Endothelial cell of umbilical vein (primary cell): ENCODE data around the gene ADIPOR2. TPM values are rescaled to one million over a fixed set of nuclear protein-coding genes. Genes with fewer than 3 reads are reported as not detected.
"Not testable (repeated sequence)": the region's sequence is repeated elsewhere in the genome, so short reads cannot be mapped to it uniquely, and the experiment has no call there.

Experiments used
- BruUV-seq: library from RNA; stranded (reverse); fragments of 400-500 nt; replicated peaks from 2 replicates; lab custom pipeline; 2021; lab: Mats Ljungman, UMichigan
- CTCF ChIA-PET: fragments of 300-600, 350-600 bp; sonication (Branson Sonifier 250); formaldehyde crosslinking; loops from one replicate; lab custom pipeline; 2021; ENCODE audit warnings: antibody characterized with exemption, inconsistent platforms; lab: Charles Lee
- POLR2A ChIA-PET: fragments of 300-600, 350-600 bp; sonication (Branson Sonifier 250); formaldehyde crosslinking; loops from one replicate; lab custom pipeline; 2021; ENCODE audit warnings: antibody characterized with exemption, inconsistent platforms; lab: Charles Lee
- DNase-seq: peaks from one replicate; pipeline ENCODE4 v3.0.0-alpha.2; 2011; ENCODE audit warnings: low read depth, low spot score
- FAIRE-seq: peaks from 2 replicates; lab custom pipeline; 2011; peaks lifted over from hg19 to GRCh38; lab: Jason Lieb, UNC
- H2AFZ ChIP-seq: 2 replicates; pipeline ENCODE4 v1.6.0; 2012; ENCODE audit warnings: low read depth, low read length, control low read depth, inconsistent platforms
- H3K27ac ChIP-seq: 2 replicates; pipeline ENCODE4 v1.5.1; 2011; ENCODE audit warnings: low read depth, mild to moderate bottlenecking, control low read depth, low read length, moderate library complexity; ENCODE audit not compliant: insufficient read depth
- H3K27me3 ChIP-seq, 2 experiments: 2 replicates each; pipeline versions ENCODE4 v1.6.0 to v1.6.1; 2011; ENCODE audit warnings: low read length in 2 of 2, mixed read lengths in 1 of 2; ENCODE audit not compliant: control insufficient read depth in 2 of 2, insufficient read depth in 2 of 2
- H3K36me3 ChIP-seq, 2 experiments: 2 replicates in 1 of 2; 3 replicates in 1 of 2; pipeline ENCODE4 v1.5.1; 2011; ENCODE audit warnings: low read length in 2 of 2, mild to moderate bottlenecking in 1 of 2, moderate library complexity in 1 of 2; ENCODE audit not compliant: control insufficient read depth in 2 of 2, insufficient read depth in 2 of 2; ENCODE audit errors: extremely low read depth in 1 of 2
- H3K4me1 ChIP-seq: 3 replicates; pipeline ENCODE4 v1.5.1; 2011; ENCODE audit warnings: mild to moderate bottlenecking, low read length; ENCODE audit not compliant: control insufficient read depth, insufficient read depth; ENCODE audit errors: extremely low read depth
- H3K4me2 ChIP-seq: 2 replicates; pipeline ENCODE4 v1.6.1; 2011; ENCODE audit warnings: low read length, control low read depth, mixed read lengths; ENCODE audit not compliant: insufficient read depth
- H3K4me3 ChIP-seq, 3 experiments: fragments of 200-600 bp in 1 of 3; sonication (generic), shearing (Covaris generic) in 1 of 3; replicated peaks in 1 of 3; 2 replicates each; pipeline ENCODE4 v1.5.1; 2011 to 2016; ENCODE audit warnings: control low read depth in 3 of 3, low read length in 3 of 3, mild to moderate bottlenecking in 2 of 3, inconsistent platforms in 1 of 3, low read depth in 1 of 3, moderate library complexity in 1 of 3; ENCODE audit not compliant: insufficient read depth in 1 of 3
- H3K79me2 ChIP-seq: 2 replicates; pipeline ENCODE4 v1.6.0; 2012; ENCODE audit warnings: low read length, inconsistent platforms; ENCODE audit not compliant: control insufficient read depth, insufficient read depth
- H3K9ac ChIP-seq: replicated peaks from 2 replicates; pipeline ENCODE3; 2011; ENCODE audit warnings: low read length, control low read depth; ENCODE audit not compliant: insufficient read depth; ENCODE audit errors: extremely low read depth
- H3K9me1 ChIP-seq: replicated peaks from 3 replicates; pipeline ENCODE4 v1.6.0; 2011; ENCODE audit warnings: mild to moderate bottlenecking, low read length; ENCODE audit not compliant: control insufficient read depth, insufficient read depth; ENCODE audit errors: extremely low read depth
- H3K9me3 ChIP-seq: replicated peaks from 2 replicates; pipeline ENCODE4 v1.5.1; 2012; ENCODE audit warnings: low read length, inconsistent platforms; ENCODE audit not compliant: control insufficient read depth, insufficient read depth
- H4K20me1 ChIP-seq: replicated peaks from 2 replicates; pipeline ENCODE3; 2011; ENCODE audit warnings: mild to moderate bottlenecking, low read length; ENCODE audit not compliant: control insufficient read depth, insufficient read depth; ENCODE audit errors: extremely low read depth
- CTCF ChIP-seq, 2 donors: IDR thresholded peaks; 1 replicate in 1 of 2; 2 replicates in 1 of 2; pipeline ENCODE4 v1.5.1; 2011; ENCODE audit warnings: low read length in 2 of 2, mild to moderate bottlenecking in 2 of 2, moderate library complexity in 2 of 2, control low read depth in 1 of 2, inconsistent platforms in 1 of 2, low read depth in 1 of 2; ENCODE audit not compliant: insufficient read depth in 1 of 2; ENCODE audit errors: extremely low read depth in 1 of 2
- EZH2 ChIP-seq: IDR thresholded peaks from 2 replicates; pipeline ENCODE4 v1.6.1; 2012; ENCODE audit warnings: borderline replicate concordance, low read depth, mild to moderate bottlenecking, moderate library complexity, low read length, inconsistent platforms; ENCODE audit not compliant: severe bottlenecking
- FOS ChIP-seq: IDR thresholded peaks from 2 replicates; pipeline ENCODE4 v1.6.1; 2011; ENCODE audit warnings: mild to moderate bottlenecking, low read length, moderate library complexity, borderline replicate concordance; ENCODE audit not compliant: insufficient read depth
- GATA2 ChIP-seq: IDR thresholded peaks from 2 replicates; pipeline ENCODE4 v1.7.0; 2011; ENCODE audit warnings: low read depth, mild to moderate bottlenecking, moderate library complexity, mixed read lengths, low read length; ENCODE audit not compliant: insufficient read length, insufficient read depth
- JUN ChIP-seq: IDR thresholded peaks from 2 replicates; pipeline ENCODE4 v1.6.1; 2011; ENCODE audit warnings: borderline replicate concordance, low read depth; ENCODE audit not compliant: insufficient read length, insufficient read depth
- MYC ChIP-seq: IDR thresholded peaks from one replicate; pipeline ENCODE4 v1.6.1; 2011; ENCODE audit warnings: mild to moderate bottlenecking, low read depth, low read length
- POLR2A ChIP-seq: IDR thresholded peaks from 2 replicates; pipeline ENCODE4 v1.6.1; 2012; ENCODE audit warnings: low read depth, mild to moderate bottlenecking, control low read depth, low read length
- POLR2AphosphoS5 ChIP-seq: IDR thresholded peaks from 2 replicates; pipeline ENCODE4 v1.6.1; 2012; ENCODE audit warnings: low read depth, mild to moderate bottlenecking, control low read depth, low read length, moderate library complexity; ENCODE audit not compliant: insufficient read depth
- dilution Hi-C: fragments of 300-500 bp; cut with MboI; formaldehyde crosslinking; loops from one replicate; pipeline ENCODE4 v1.15.0; 2019; ENCODE audit warnings: low sequenced_read_pairs; ENCODE audit not compliant: extremely low pct_ligation_motif_present
- intact Hi-C: fragments of 100-400 bp; cut with micrococcal nuclease; formaldehyde crosslinking; loops from one replicate; pipeline ENCODE4 v1.10.0; 2022
- polyA plus RNA-seq, 4 experiments: library from polyadenylated mRNA; depleted of rRNA in 3 of 4; stranded (reverse) in 3 of 4; unstranded in 1 of 4; fragments of >200 nt; gene quantifications; 2 replicates each; pipeline versions ENCODE4 v1.2.1 to v1.2.3, GENCODE V29; 2011 to 2012; ENCODE audit warnings: missing spikeins in 1 of 4
- total RNA-seq: library from RNA; stranded (reverse); gene quantifications from 2 replicates; pipeline ENCODE4 v1.2.3, GENCODE V29; 2021
- TF ChIP-seq, protein P1 (sequence below): IDR thresholded peaks from 2 replicates; pipeline ENCODE4 v1.6.1; 2011; ENCODE audit not compliant: insufficient read depth, insufficient read length

The ADIPOR2 gene
- total and polyA plus RNA-seq, 2 donors (not counting 3 experiments of a cell fraction or from before 2014, with no cell fraction given) = 22.5 to 57.3 TPM

GRCh38 chr12:1816730-1817348, 126.0 kb downstream of the ADIPOR2 start:
- dilution Hi-C loops (no loop called here), intact Hi-C loops (no loop called here)
- H4K20me1 ChIP-seq = no peaks in the 10 kb centered on the region
- no peaks in the 10 kb centered on the region for H3K9me3 ChIP-seq
- no peaks in the 10 kb centered on the region for H3K79me2 ChIP-seq
- CTCF ChIA-PET = no interaction called here
- BruUV-seq = no TSS peak
- no peak overlapping the region for H2AFZ ChIP-seq
- DNase-seq (no peak), FAIRE-seq (no peak)
- peaks cover 15% of the 10 kb centered on the region for H3K4me1 ChIP-seq
- H3K4me3 ChIP-seq = no peak overlapping the region
- TF ChIP-seq POLR2A = no peak
- TF ChIP-seq, protein P1, sequence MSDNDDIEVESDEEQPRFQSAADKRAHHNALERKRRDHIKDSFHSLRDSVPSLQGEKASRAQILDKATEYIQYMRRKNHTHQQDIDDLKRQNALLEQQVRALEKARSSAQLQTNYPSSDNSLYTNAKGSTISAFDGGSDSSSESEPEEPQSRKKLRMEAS = no peak
- TF ChIP-seq CTCF (IDR thresholded peaks at IDR 0.05; ENCODE audit: extremely low read depth in 1 of 2, insufficient read depth in 1 of 2, low read depth in 1 of 2, low read length in 2 of 2) = no peak
- no peak for TF ChIP-seq GATA2
- TF ChIP-seq POLR2AphosphoS5 = no peak
- no peak for TF ChIP-seq JUN
- no peak for TF ChIP-seq MYC
- no peak for TF ChIP-seq FOS
- TF ChIP-seq EZH2 = no peak
- H3K4me2 ChIP-seq = no peak overlapping the region
- H3K9me1 ChIP-seq = no peaks in the 10 kb centered on the region
- no peak overlapping the region for H3K27ac ChIP-seq
- H3K36me3 ChIP-seq = no peaks in the 10 kb centered on the region
- POLR2A ChIA-PET = no interaction called here
- H3K27me3 ChIP-seq = peaks cover 23 to 27% of the 10 kb centered on the region in 2 experiments
- no peak overlapping the region for H3K9ac ChIP-seq

GRCh38 chr12:1817928-1818327, 127.1 kb downstream of the ADIPOR2 start:
- H3K9me3 ChIP-seq, dilution Hi-C loops: not testable (repeated sequence)
- H3K27me3 ChIP-seq = peaks cover 29 to 30% of the 10 kb centered on the region in 2 experiments

More at GRCh38 chr12:1817928-1818327, 127.1 kb downstream of the ADIPOR2 start:
- intact Hi-C loops, CTCF ChIA-PET, H3K4me2 ChIP-seq, H2AFZ ChIP-seq, H3K9me1 ChIP-seq, H3K4me1 ChIP-seq, H4K20me1 ChIP-seq, DNase-seq, H3K79me2 ChIP-seq, FAIRE-seq, H3K27ac ChIP-seq, H3K36me3 ChIP-seq, BruUV-seq, POLR2A ChIA-PET, H3K4me3 ChIP-seq, H3K9ac ChIP-seq: not testable (repeated sequence)
